NCI-H146 treated with DMSO at 0.1 percent for 48 hours (cell line): ENCODE data around the gene SMIM22.

Experiments
- DNase-seq: peaks from one replicate; lab custom pipeline; 2025; ENCODE audit not compliant: unreplicated experiment; lab: John Stamatoyannopoulos, UW

The SMIM22 gene

GRCh38 chr16:4795181-4795827, at the start of gene SMIM22:
Gene SMIM22 (plus strand): TSS chr16:4795369. CDS start chr16:4795735, 366 bp downstream.
- DNase-seq: peak; percentile 89

GRCh38 chr16:4746215-4746614, 49.0 kb upstream of the SMIM22 start:
- no peak for DNase-seq

- DNase-seq: no peak
Observed at GRCh38 chr16:4746991-4747574, 48.1 kb upstream of the SMIM22 start.

- no peak for DNase-seq
Observed at GRCh38 chr16:4747906-4748681, 47.1 kb upstream of the SMIM22 start.

GRCh38 chr16:4748682-4749411, 46.3 kb upstream of the SMIM22 start:
- no peak for DNase-seq

- no peak for DNase-seq
Observed at GRCh38 chr16:4749700-4750257, 45.4 kb upstream of the SMIM22 start.

- DNase-seq: no peak
Observed at GRCh38 chr16:4750896-4751295, 44.3 kb upstream of the SMIM22 start.

GRCh38 chr16:4752351-4753100, 42.6 kb upstream of the SMIM22 start:
- DNase-seq: no peak

GRCh38 chr16:4753227-4753626, 41.9 kb upstream of the SMIM22 start:
- no peak for DNase-seq

- no peak for DNase-seq
Observed at GRCh38 chr16:4754865-4755264, 40.3 kb upstream of the SMIM22 start.

GRCh38 chr16:4755687-4756086, 39.5 kb upstream of the SMIM22 start:
- DNase-seq: no peak

- DNase-seq: no peak
Observed at GRCh38 chr16:4760221-4760910, 34.8 kb upstream of the SMIM22 start.

- DNase-seq: no peak
Observed at GRCh38 chr16:4762205-4762604, 33.0 kb upstream of the SMIM22 start.

GRCh38 chr16:4763791-4764190, 31.4 kb upstream of the SMIM22 start:
- no peak for DNase-seq

GRCh38 chr16:4765511-4766474, 29.4 kb upstream of the SMIM22 start:
- peak; percentile 9 for DNase-seq

GRCh38 chr16:4766875-4767628, 28.1 kb upstream of the SMIM22 start, which contains the start of gene ZNF500:
Gene ZNF500 (minus strand): TSS chr16:4767162. CDS start chr16:4765978, 1,184 bp downstream.
- DNase-seq: peak; percentile 96

- peak; percentile 74 for DNase-seq
Observed at GRCh38 chr16:4767872-4768548, 27.2 kb upstream of the SMIM22 start.
